ENCODE measurements around the gene GRIK5.

The GRIK5 gene

GRCh38 chr19:42040031-42040430 is 30.0 kb downstream of the GRIK5 start:
- no peak for TF ChIP-seq EZH2 (IDR thresholded peaks at IDR 0.05; ENCODE audit: borderline replicate concordance, low read length)
- H3K9me2 ChIP-seq (ENCODE audit: low read depth, low read length): no peaks in the 10 kb centered on the region
- H3K27me3 ChIP-seq (ENCODE audit: insufficient read depth, low read length): no peaks in the 10 kb centered on the region; the same call in 1 of the 2 replicates
- H3K4me2 ChIP-seq (ENCODE audit: low read length): no peak overlapping the region
- no peaks in the 10 kb centered on the region for H3K36me3 ChIP-seq (ENCODE audit: insufficient read depth, low read length)
- H3K4me3 ChIP-seq (ENCODE audit: low read depth, low read length, poor library complexity, severe bottlenecking): no peak overlapping the region
- H3K4me1 ChIP-seq (ENCODE audit: insufficient read depth, low read length, severe bottlenecking): peaks cover 1% of the 10 kb centered on the region
- no peaks in the 10 kb centered on the region for H3K9me3 ChIP-seq (ENCODE audit: low read length)
- H4K20me1 ChIP-seq (ENCODE audit: insufficient read depth, low read length): no peaks in the 10 kb centered on the region
- no peaks in the 10 kb centered on the region for H3K79me2 ChIP-seq (ENCODE audit: insufficient read depth, low read length)
- no peak overlapping the region for H3K27ac ChIP-seq (ENCODE audit: low read depth, low read length, poor library complexity, severe bottlenecking)
- no peak overlapping the region for H3K9ac ChIP-seq (ENCODE audit: low read length)
- no peaks in the 10 kb centered on the region for H3F3A ChIP-seq (ENCODE audit: insufficient read depth, low read length)
- no peak overlapping the region for H2AFZ ChIP-seq (ENCODE audit: low read length)

GRCh38 chr19:42038666-42039065 is 31.3 kb downstream of the GRIK5 start:
- no peaks in the 10 kb centered on the region for H4K20me1 ChIP-seq (ENCODE audit: insufficient read depth, low read length)
- H3K36me3 ChIP-seq (ENCODE audit: insufficient read depth, low read length): no peaks in the 10 kb centered on the region
- H3K27ac ChIP-seq (ENCODE audit: low read depth, low read length, poor library complexity, severe bottlenecking): no peak overlapping the region
- no peak overlapping the region for H3K4me2 ChIP-seq (ENCODE audit: low read length)
- H3K9me2 ChIP-seq (ENCODE audit: low read depth, low read length): no peaks in the 10 kb centered on the region
- H3K79me2 ChIP-seq (ENCODE audit: insufficient read depth, low read length): no peaks in the 10 kb centered on the region
- no peaks in the 10 kb centered on the region for H3K9me3 ChIP-seq (ENCODE audit: low read length)
- no peak overlapping the region for H2AFZ ChIP-seq (ENCODE audit: low read length)
- H3K27me3 ChIP-seq (ENCODE audit: insufficient read depth, low read length): no peaks in the 10 kb centered on the region; the same call in 1 of the 2 replicates
- no peak overlapping the region for H3K4me3 ChIP-seq (ENCODE audit: low read depth, low read length, poor library complexity, severe bottlenecking)
- no peak overlapping the region for H3K9ac ChIP-seq (ENCODE audit: low read length)
- H3F3A ChIP-seq (ENCODE audit: insufficient read depth, low read length): no peaks in the 10 kb centered on the region
- H3K4me1 ChIP-seq (ENCODE audit: insufficient read depth, low read length, severe bottlenecking): peaks cover 4% of the 10 kb centered on the region
- TF ChIP-seq EZH2 (IDR thresholded peaks at IDR 0.05; ENCODE audit: borderline replicate concordance, low read length) (no peak), CTCF (IDR thresholded peaks at IDR 0.05; ENCODE audit: low read length) (no peak)

- no peak overlapping the region for H2AFZ ChIP-seq (ENCODE audit: low read length)
- H3K9me3 ChIP-seq (ENCODE audit: low read length): no peaks in the 10 kb centered on the region
- H3K4me3 ChIP-seq (ENCODE audit: low read depth, low read length, poor library complexity, severe bottlenecking): no peak overlapping the region
These were observed 32.4 kb downstream of the GRIK5 start for GRCh38 chr19:42037649-42038048.

More at GRCh38 chr19:42037649-42038048, 32.4 kb downstream of the GRIK5 start:
- Histone ChIP-seq H3K9ac (ENCODE audit: low read length) (no peak overlapping the region), H3F3A (ENCODE audit: insufficient read depth, low read length) (no peaks in the 10 kb centered on the region), H3K9me2 (ENCODE audit: low read depth, low read length) (no peaks in the 10 kb centered on the region), H3K4me2 (ENCODE audit: low read length) (no peak overlapping the region), H3K4me1 (ENCODE audit: insufficient read depth, low read length, severe bottlenecking) (peaks cover 4% of the 10 kb centered on the region), H3K79me2 (ENCODE audit: insufficient read depth, low read length) (no peaks in the 10 kb centered on the region), H3K27me3 (ENCODE audit: insufficient read depth, low read length) (no peaks in the 10 kb centered on the region; the same call in 1 of the 2 replicates), H3K36me3 (ENCODE audit: insufficient read depth, low read length) (no peaks in the 10 kb centered on the region), H4K20me1 (ENCODE audit: insufficient read depth, low read length) (no peaks in the 10 kb centered on the region), H3K27ac (ENCODE audit: low read depth, low read length, poor library complexity, severe bottlenecking) (no peak overlapping the region)
- TF ChIP-seq CTCF (IDR thresholded peaks at IDR 0.05; ENCODE audit: low read length): no peak
- TF ChIP-seq EZH2 (IDR thresholded peaks at IDR 0.05; ENCODE audit: borderline replicate concordance, low read length): no peak

Data from OCI-LY1 (cell line).